DND-41 (cell line): Measurements from ENCODE around the gene KAT6B.

Experiments
- ATAC-seq: fragments of 200-7000 bp; cut with Tn5 transposase; 3 replicates; pipeline ENCODE4 v1.9.1; 2021; ENCODE audit warnings: low read depth; ENCODE audit not compliant: insufficient read depth
- DNase-seq: peaks from one replicate; pipeline ENCODE4 v3.0.0-alpha.2; 2020
- H2AFZ ChIP-seq: 2 replicates; pipeline ENCODE4 v1.6.0; 2012; ENCODE audit warnings: low read depth, low read length
- H3K27ac ChIP-seq: 2 replicates; pipeline ENCODE4 v1.5.1; 2012; ENCODE audit warnings: low read length, inconsistent platforms
- H3K27me3 ChIP-seq: fragments of 200-600 bp; sonication (generic); 2 replicates; pipeline ENCODE4 v1.6.0; 2012; ENCODE audit warnings: low read length, mild to moderate bottlenecking, inconsistent platforms; ENCODE audit not compliant: insufficient read depth, poor library complexity
- H3K36me3 ChIP-seq: 2 replicates; pipeline ENCODE4 v1.5.1; 2012; ENCODE audit warnings: low read length, inconsistent platforms; ENCODE audit not compliant: insufficient read depth
- H3K4me1 ChIP-seq: 2 replicates; pipeline ENCODE4 v1.5.1; 2012; ENCODE audit warnings: mild to moderate bottlenecking, low read length; ENCODE audit not compliant: insufficient read depth
- H3K4me2 ChIP-seq: 2 replicates; pipeline ENCODE4 v1.6.0; 2012; ENCODE audit warnings: mild to moderate bottlenecking, moderate library complexity, low read length, inconsistent platforms; ENCODE audit not compliant: insufficient read depth
- H3K4me3 ChIP-seq, 2 experiments: fragments of 200-600 bp in 1 of 2; shearing (Covaris generic) in 1 of 2; 2 replicates each; pipeline ENCODE4 v1.5.1; 2012 to 2016; ENCODE audit warnings: inconsistent platforms in 2 of 2, low read length in 2 of 2, mild to moderate bottlenecking in 2 of 2, low read depth in 1 of 2, moderate library complexity in 1 of 2
- H3K79me2 ChIP-seq: 2 replicates; pipeline ENCODE4 v1.6.0; 2012; ENCODE audit warnings: low read length, inconsistent platforms; ENCODE audit not compliant: insufficient read depth
- H3K9ac ChIP-seq: 2 replicates; pipeline ENCODE4 v1.6.0; 2012; ENCODE audit warnings: low read depth, mild to moderate bottlenecking, inconsistent platforms, low read length, moderate library complexity
- H3K9me3 ChIP-seq: 2 replicates; pipeline ENCODE4 v1.5.1; 2012; ENCODE audit warnings: low read length, moderate library complexity, mild to moderate bottlenecking, inconsistent platforms; ENCODE audit not compliant: insufficient read depth, severe bottlenecking
- H4K20me1 ChIP-seq: 2 replicates; pipeline ENCODE4 v1.6.0; 2012; ENCODE audit warnings: low read length; ENCODE audit not compliant: insufficient read depth
- CTCF ChIP-seq: IDR thresholded peaks from 2 replicates; pipeline ENCODE4 v1.5.1; 2012; ENCODE audit warnings: borderline replicate concordance, low read length, moderate library complexity, mild to moderate bottlenecking; ENCODE audit not compliant: poor library complexity, severe bottlenecking; ENCODE audit errors: extremely low read depth
- EZH2 ChIP-seq: IDR thresholded peaks from 3 replicates; pipeline ENCODE4 v1.6.1; 2012; ENCODE audit warnings: borderline replicate concordance, low read depth, mild to moderate bottlenecking, moderate library complexity, low read length, inconsistent platforms; ENCODE audit not compliant: severe bottlenecking

Gene KAT6B

GRCh38 chr10:75032119-75032518, 205.7 kb downstream of the KAT6B start:
- H3K27me3 ChIP-seq = no peaks in the 10 kb centered on the region
- no peak overlapping the region for H2AFZ ChIP-seq
- H3K36me3 ChIP-seq = peaks cover 31% of the 10 kb centered on the region
- H3K9me3 ChIP-seq = no peaks in the 10 kb centered on the region
- no peak overlapping the region for H3K9ac ChIP-seq
- peaks cover 5% of the 10 kb centered on the region; the same call in 1 of the 2 replicates for H4K20me1 ChIP-seq
- no peak overlapping the region for H3K4me2 ChIP-seq
- TF ChIP-seq CTCF (no peak), EZH2 (no peak)
- no peaks in the 10 kb centered on the region for H3K79me2 ChIP-seq
- no peak overlapping the region for H3K4me3 ChIP-seq
- no peak for ATAC-seq
- no peak overlapping the region for H3K27ac ChIP-seq
- no peaks in the 10 kb centered on the region for H3K4me1 ChIP-seq
- no peak for DNase-seq

GRCh38 chr10:75032813-75033212, 206.4 kb downstream of the KAT6B start:
- Histone ChIP-seq H3K9ac (no peak overlapping the region), H4K20me1 (peaks cover 5% of the 10 kb centered on the region; the same call in 1 of the 2 replicates), H3K4me3 (no peak overlapping the region), H3K27ac (no peak overlapping the region), H3K27me3 (no peaks in the 10 kb centered on the region), H3K9me3 (no peaks in the 10 kb centered on the region), H3K4me1 (no peaks in the 10 kb centered on the region), H3K36me3 (peaks cover 29% of the 10 kb centered on the region), H2AFZ (no peak overlapping the region), H3K79me2 (no peaks in the 10 kb centered on the region), H3K4me2 (no peak overlapping the region)
- TF ChIP-seq EZH2 (no peak), CTCF (no peak)
- DNase-seq = no peak
- no peak for ATAC-seq

GRCh38 chr10:75033399-75034130, 207.2 kb downstream of the KAT6B start:
- no peak overlapping the region for H3K27ac ChIP-seq
- no peak overlapping the region for H3K4me2 ChIP-seq
- no peaks in the 10 kb centered on the region for H3K4me1 ChIP-seq
- no peaks in the 10 kb centered on the region for H3K79me2 ChIP-seq
- H3K27me3 ChIP-seq = no peaks in the 10 kb centered on the region
- ATAC-seq = no peak
- TF ChIP-seq CTCF = no peak
- TF ChIP-seq EZH2 = no peak
- H3K4me3 ChIP-seq = no peak overlapping the region
- no peaks in the 10 kb centered on the region for H3K9me3 ChIP-seq
- peaks cover 24% of the 10 kb centered on the region for H3K36me3 ChIP-seq
- no peak overlapping the region for H3K9ac ChIP-seq
- peaks cover 5% of the 10 kb centered on the region; the same call in 1 of the 2 replicates for H4K20me1 ChIP-seq
- no peak overlapping the region for H2AFZ ChIP-seq
- no peak for DNase-seq
